GM19193 (cell line): ENCODE results near the gene SMYD3.

Source experiments
- POLR2A ChIP-seq: IDR thresholded peaks from 4 replicates; pipeline ENCODE4 v1.6.1; 2011; ENCODE audit not compliant: insufficient read depth, insufficient read length; ENCODE audit errors: extremely low read depth

The SMYD3 gene

DNA sequence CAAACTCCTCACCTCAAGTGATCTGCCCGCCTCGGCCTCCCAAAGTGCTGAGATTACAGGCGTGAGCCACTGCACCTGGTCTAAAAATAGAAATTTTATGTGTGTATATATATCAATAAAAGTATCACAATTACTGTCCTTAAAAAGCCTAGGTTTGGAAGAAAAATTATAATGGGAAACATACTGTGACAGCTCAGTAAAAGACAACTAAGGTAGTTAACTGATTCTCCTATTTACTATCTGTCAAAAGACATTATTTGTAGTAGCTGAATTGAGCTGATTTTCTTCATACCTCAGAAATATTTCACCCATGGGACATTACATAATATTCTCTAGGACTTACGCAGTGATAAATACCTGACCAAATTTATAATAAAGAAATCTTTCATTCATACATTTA lies 122.5 kb downstream of the SMYD3 start:
- no peak for TF ChIP-seq POLR2A

DNA sequence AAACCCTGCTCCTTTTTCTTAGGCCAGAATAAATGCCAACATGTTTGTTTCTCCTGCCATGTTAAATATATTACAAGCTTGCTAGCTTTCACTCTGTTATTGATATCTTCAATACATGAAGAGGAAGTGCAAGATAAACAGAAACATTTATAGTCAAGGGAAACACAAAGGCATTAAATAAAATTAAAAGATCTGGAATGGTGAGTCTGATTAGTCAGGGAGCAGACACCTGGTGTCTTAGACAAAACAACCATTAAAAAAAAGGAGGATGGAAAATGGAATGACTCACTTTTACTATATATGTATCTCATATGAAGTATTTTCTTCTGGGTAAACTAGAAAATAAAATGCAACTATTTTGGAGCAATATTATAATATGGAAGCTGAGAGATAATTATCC lies 123.3 kb downstream of the SMYD3 start:
- TF ChIP-seq POLR2A: no peak

DNA sequence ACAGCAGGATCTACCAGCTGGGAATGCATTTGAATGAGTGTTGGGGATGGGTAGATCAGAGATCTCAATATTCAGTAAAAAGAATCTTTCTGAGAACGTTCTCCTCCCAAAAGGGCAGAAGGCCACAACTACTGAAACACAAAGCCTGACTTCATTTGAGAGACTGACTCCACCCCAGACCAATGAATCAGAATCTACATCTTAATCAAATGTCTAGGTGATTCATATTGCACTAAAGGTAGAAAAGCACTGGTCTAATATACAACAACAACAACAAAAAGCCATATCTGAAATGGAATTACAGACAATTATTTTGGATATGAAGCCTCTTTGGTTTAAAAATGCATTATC lies 123.9 kb downstream of the SMYD3 start:
- TF ChIP-seq POLR2A: no peak

DNA sequence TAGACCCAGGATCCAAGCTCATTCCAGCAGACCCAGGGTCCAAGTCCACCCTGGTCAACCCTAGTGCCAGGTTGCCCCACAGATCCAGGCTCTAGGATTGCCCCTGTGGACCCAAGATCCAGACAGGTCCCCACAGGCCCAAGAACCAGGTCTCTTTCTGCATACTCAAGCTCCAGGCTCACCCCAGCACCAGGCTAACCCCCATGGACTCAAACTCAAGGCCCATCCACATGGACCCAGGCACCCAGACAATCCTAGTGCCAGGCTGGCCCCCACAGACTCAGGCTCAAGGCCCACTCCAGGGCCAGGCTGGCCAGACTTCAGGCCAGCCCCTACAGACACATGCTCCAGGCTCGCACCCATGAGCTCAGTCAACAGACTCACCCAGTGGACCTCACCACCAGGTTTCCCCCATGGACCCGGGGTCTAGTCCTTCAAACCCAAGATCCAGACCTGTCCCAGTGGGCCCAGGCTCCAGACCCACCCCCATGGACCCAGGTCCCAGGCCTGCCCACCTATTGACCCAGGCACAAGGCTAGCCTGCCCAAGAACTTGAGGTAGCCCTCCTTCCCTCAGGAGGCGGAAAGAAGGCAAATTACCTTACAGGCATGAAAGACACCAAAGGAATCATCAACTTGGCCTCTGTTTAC lies 124.4 kb downstream of the SMYD3 start:
- TF ChIP-seq POLR2A: no peak

DNA sequence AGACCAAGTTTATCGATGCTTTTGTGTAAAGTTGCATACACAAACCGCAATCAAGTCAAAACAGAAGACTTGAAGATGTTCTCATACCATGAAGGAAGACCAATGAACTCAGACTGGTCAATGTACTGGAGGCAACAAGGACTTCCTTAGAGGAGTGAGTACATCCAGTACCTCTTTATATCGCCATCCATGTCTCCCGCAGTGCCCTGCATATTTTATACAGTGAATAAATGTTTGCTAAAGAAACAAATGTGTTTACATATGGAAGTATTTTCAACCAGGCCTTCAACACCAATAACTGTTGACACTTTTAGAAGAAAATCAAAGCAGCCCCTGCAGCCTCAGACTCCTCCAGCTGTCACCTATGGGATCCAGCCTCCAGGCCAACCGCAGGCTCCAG lies 125.6 kb downstream of the SMYD3 start:
- no peak for TF ChIP-seq POLR2A

DNA sequence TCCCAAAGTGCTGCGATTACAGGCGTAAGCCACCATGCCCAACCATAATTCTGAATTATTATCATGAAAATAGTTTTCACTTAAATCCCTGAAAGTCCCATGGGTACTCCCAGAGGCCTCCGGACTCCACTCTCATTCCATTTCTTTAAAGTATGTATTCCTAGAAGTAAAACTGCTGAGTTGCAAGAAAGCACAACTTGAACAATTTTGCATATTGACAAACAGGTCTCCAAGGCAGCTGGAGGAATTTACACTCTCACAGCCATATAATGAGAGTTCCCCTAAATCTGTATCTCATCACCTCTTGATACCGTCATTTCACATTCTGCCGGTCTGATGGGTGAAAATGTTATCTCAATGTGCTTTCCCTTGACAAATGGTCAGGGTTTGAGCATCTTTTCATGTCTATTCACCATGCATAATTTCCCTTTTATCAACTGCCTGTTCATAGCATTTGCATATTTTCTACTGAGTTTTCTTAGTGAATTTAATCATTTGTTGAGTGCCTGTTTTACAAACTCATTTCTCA lies 129.4 kb downstream of the SMYD3 start:
- no peak for TF ChIP-seq POLR2A

DNA sequence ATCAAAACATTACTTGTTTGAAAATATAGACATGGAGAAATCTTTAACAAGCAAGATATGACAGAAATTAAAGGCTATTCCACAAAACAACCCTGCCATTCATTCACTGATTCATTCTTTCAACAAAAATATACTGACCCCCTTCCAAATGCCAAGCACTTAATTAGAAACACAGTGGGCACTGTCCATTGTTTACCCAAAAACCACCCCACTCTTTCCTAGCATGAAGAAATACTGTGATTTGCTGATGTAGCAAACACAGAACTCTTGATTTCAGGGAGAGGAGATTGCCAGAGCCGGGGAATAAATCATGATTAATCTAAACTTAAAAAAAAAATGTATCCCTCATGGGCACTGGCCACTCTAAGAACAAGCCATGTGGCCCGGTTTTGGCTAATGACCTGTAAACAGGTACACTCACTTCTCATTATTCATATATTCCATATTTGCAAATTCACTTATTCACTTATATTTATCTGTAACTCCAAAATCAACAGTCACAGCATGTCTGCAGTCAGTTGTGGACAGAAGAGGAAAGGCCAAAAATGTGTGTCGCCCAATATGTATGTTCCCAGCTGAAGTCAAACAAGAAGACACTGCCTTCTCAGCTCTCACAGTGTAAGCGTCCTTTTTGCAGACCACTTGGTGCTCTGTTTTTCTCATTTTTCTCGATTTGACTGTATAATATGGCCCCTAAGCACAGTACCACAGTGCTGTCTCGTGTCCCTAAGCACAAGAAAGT lies 133.1 kb downstream of the SMYD3 start:
- no peak for TF ChIP-seq POLR2A

DNA sequence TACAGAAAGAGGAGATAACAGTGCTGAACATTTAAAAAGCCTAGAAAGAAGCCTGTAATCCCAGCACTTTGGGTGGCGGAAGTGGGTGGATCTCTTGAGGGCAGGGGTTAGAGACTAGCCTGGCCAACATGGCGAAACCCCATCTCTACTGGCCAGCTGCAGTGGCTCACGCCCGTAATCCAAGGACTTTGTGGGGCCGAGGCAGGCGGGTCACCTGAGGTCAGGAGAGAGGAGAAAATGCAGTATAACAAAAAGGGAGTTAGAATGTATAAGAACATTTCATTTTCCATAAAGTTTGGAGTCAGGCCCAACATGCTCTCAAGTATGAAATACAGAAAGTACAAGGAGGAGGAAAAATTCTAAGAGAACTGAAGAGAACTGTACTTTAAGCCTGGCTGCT lies 134.5 kb downstream of the SMYD3 start:
- no peak for TF ChIP-seq POLR2A

DNA sequence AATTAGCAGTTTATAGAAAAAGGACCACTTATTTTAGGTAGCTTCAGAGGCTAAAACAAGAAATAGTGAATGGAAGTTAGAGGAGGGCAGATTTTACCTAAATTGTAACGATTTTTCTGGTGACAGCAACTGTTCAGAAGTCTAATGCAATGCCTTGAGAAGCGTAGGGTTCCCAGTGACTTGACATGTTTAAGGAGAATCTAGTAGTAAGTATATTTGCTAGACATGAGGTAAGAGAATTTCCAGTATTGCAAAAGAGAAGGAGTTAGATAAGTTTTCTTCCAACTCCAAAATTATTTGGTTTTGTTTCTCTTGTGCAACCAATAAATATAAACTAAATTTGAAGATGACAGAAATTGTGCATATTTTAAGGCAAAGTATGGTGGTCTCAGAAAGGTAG lies 140.0 kb downstream of the SMYD3 start:
- TF ChIP-seq POLR2A: no peak

DNA sequence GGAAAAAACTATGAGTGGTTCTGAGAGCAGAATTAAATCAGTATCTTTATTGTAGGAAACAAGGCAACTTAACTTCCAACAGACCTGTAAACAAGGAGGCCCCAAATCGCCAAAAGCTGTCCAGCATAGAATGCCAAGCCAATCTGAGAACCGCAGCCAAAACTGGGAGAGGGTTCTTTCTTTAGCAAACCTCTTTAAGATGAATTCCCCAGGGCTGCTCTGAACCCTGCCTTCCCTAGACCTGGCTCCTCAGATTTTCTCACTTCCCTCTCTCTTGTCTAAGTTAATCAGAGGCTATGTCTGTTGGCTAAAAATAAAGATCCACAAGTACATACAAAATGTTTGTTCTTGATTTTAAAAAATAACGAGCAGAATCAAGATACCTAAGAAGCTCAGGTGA lies 141.4 kb downstream of the SMYD3 start:
- no peak for TF ChIP-seq POLR2A

DNA sequence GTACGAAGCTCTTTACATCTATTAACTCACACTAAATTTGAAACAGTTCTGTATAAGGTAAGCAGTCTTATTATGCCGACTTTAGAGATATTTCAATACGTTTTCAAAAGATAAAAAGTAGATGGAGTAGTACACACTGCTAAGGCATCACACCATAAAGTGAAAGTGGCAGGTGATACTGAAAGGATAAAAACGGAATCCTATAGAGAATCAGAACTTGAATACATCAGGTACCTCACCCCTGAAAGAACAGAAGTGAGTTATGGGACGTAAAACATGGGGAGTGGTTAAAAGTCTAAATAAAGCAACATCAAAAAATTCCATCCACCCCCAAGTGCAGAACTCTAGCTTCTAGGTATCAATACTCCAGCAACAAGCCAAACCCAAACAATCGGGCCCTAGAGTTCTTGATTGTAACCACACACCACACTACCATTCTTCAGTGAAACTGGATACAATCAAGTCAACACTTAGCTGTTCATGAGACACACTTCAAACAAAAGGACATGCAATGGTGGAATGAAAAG lies 142.6 kb downstream of the SMYD3 start:
- TF ChIP-seq POLR2A: no peak

DNA sequence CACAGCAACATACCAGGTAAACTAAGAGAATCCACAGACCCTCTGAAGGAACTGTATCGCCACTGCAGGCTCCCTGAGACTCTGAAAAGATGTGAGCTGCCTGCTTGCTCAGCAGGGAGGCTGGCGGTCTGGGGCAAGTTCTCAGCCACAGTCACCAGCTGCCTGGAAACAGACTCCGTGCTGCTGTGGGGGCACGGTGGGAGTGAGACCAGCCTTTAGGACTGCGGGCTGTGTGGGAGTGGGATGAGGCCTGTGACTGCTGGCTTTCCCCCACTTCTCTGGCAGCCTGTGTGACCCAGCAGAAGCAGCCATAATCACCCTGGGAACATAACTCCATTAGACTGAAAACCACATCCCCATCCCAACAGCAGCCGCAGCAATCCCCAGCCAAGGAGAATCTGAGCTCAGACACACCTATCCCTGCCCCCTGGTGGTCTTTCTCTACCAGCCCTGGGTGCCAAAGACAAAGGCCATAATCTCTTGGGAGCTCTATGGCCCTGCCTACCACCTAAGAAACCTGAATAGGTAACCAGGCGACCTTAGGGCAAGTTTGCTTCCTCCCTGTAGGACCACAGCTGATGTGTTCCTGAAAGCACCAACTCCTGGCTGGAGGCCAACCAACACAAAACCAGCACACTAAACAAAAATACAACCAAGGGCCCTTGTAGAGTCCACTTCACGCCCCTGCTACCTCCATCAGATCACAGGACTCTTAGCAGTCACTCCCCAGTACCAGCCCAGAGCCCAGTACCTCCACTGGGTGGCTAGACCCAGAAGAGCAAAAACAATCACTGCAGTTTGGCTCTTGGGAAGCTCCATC lies 151.5 kb downstream of the SMYD3 start:
- no peak for TF ChIP-seq POLR2A

DNA sequence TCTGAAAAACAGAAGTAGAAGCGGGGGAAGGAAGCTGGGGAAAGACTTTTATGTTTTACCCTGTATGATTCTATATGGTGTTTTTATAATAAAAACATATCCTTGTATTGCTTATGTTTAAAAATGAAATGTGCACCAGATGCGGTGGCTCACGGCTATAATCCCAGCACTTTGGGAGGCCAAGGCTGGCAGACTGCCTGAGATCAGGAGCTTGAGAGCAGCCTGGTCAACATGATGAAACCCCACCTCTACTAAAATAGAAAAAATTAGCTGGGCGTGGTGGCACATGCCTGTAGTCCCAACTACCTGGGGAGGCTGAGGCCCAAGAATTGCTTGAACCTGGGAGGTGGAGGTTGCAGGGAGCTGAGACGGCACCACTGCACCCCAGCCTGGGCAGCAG lies 155.4 kb downstream of the SMYD3 start:
- TF ChIP-seq POLR2A: no peak

DNA sequence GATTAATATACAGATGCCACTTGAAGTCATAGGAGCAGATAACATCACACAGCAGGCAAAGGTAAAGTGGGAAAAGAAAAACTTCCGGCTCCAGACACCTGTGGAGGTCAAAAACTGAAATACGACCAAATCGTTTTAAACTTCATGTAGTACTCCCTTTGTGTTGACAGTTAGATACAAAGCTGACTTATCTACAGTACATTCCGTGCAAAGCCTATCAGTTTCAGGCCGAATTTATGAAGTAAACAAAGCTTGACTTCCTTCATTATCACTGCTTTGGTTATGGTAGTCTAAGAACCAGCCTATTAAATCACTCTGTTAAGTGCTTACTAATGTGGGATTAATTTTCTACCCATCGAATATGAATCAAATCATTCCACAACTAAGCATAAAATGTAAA lies 156.3 kb downstream of the SMYD3 start:
- no peak for TF ChIP-seq POLR2A

DNA sequence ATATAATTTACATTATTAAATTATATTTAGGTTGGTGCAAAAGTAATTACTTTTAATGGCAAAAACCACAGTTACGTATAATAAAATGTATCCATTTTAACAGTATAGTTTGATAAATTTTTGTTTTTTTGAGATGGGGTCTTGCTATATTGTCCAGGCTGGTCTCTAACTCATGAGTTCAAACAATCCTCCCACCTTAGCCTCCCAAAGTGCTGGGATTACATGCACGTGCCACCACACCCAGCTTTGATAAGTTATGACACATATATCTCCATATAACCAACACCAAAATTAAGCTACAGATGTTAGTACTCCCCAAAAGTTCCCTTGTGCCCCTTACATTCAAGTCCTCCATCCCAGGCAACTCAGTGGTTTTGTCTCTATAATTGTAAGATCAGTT lies 163.1 kb downstream of the SMYD3 start:
- no peak for TF ChIP-seq POLR2A
